K562 (cell line): Measurements from ENCODE around the gene ANKRD23.

Experiments
- CBFA2T2 ChIP-seq: fragments of 450-650 bp; conservative IDR thresholded peaks from 2 replicates; pipeline ENCODE4 v1.6.1; 2017; ENCODE audit warnings: mild to moderate bottlenecking
- ELF4 ChIP-seq: fragments of 450-650 bp; formaldehyde crosslinking; IDR thresholded peaks from 2 replicates; pipeline ENCODE4 v1.4.0; 2022; ENCODE audit warnings: missing genetic modification characterization
- ESRRA ChIP-seq: fragments of 450-650 bp; IDR thresholded peaks from 2 replicates; pipeline ENCODE4 v1.6.1; 2014; ENCODE audit warnings: low read depth, mild to moderate bottlenecking, moderate library complexity, borderline replicate concordance
- LEF1 ChIP-seq: fragments of 450-650 bp; IDR thresholded peaks from 2 replicates; pipeline ENCODE4 v1.6.1; 2016; ENCODE audit warnings: mild to moderate bottlenecking
- NEUROD1 ChIP-seq: fragments of 150-350 bp; IDR thresholded peaks from 2 replicates; pipeline ENCODE4 v1.6.1; 2014; ENCODE audit warnings: borderline replicate concordance, low read length, low read depth; ENCODE audit not compliant: partially characterized antibody
- NFE2L1 ChIP-seq: fragments of 450-650 bp; IDR thresholded peaks from 2 replicates; pipeline ENCODE4 v1.6.1; 2016; ENCODE audit warnings: missing genetic modification characterization, low read depth, mild to moderate bottlenecking, missing compliant biosample characterization, moderate library complexity, borderline replicate concordance
- NONO ChIP-seq, 2 experiments: fragments of 200-400 bp in 1 of 2; fragments of 450-650 bp in 1 of 2; formaldehyde crosslinking in 1 of 2; IDR thresholded peaks; 2 replicates each; pipeline ENCODE4 v1.6.1; 2017; ENCODE audit warnings: low read depth in 2 of 2, mild to moderate bottlenecking in 2 of 2, moderate library complexity in 2 of 2, low read length in 1 of 2
- TF ChIP-seq, protein P1 (sequence below): IDR thresholded peaks from 2 replicates; pipeline ENCODE4 v1.6.1; 2011; ENCODE audit not compliant: insufficient read length; ENCODE audit errors: extremely low read depth
- TF ChIP-seq, protein P2 (sequence below): IDR thresholded peaks from 2 replicates; pipeline ENCODE4 v1.6.1; 2011; ENCODE audit warnings: borderline replicate concordance, low read depth, mild to moderate bottlenecking, moderate library complexity, low read length; ENCODE audit not compliant: insufficient read depth, poor library complexity, severe bottlenecking

DNA sequence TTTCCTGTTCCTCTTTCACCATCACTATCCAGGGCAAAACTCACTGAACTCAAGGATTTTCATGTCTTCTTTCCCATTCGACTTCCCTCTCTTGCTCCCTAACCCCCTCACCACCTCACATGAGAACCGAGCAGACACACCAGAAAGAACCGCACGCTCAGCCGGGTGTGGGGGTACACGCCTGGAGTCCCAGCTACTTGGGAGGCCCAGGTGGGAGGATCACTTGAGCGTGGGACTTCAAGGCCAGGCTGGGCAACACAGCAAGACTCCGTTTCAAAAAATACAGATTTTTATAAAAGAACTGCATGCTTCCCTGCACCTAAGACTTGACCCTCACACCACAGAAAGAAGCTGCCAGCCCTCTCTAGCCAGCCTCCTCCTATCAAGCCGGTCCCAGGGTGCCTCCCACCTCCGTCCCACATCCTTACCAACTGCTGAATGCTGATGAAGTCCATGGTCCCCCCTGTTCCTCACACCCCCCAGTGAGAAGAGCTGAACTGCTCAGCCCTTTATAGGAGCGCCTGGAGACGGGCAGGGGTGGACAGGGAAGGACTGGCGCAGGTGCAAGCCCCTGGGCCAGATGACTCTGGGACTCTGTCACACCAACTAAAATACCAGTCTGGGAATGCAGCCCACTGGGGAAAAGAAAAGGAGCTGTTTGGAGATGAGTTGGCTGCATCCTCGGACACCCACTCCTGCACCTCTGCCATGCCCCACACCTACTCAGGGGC, at the start of gene ANKRD23:
- TF ChIP-seq ELF4 (CRISPR knock-in tag) (no peak), LEF1 (no peak), ESRRA (no peak), NEUROD1 (no peak), NONO (IDR thresholded peaks at IDR 0.05; ENCODE audit: low read depth in 2 of 2, low read length in 1 of 2) (no peak), CBFA2T2 (no peak), NFE2L1 (no peak)
- TF ChIP-seq, protein P1, sequence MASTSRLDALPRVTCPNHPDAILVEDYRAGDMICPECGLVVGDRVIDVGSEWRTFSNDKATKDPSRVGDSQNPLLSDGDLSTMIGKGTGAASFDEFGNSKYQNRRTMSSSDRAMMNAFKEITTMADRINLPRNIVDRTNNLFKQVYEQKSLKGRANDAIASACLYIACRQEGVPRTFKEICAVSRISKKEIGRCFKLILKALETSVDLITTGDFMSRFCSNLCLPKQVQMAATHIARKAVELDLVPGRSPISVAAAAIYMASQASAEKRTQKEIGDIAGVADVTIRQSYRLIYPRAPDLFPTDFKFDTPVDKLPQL = no peak
- TF ChIP-seq, protein P2, sequence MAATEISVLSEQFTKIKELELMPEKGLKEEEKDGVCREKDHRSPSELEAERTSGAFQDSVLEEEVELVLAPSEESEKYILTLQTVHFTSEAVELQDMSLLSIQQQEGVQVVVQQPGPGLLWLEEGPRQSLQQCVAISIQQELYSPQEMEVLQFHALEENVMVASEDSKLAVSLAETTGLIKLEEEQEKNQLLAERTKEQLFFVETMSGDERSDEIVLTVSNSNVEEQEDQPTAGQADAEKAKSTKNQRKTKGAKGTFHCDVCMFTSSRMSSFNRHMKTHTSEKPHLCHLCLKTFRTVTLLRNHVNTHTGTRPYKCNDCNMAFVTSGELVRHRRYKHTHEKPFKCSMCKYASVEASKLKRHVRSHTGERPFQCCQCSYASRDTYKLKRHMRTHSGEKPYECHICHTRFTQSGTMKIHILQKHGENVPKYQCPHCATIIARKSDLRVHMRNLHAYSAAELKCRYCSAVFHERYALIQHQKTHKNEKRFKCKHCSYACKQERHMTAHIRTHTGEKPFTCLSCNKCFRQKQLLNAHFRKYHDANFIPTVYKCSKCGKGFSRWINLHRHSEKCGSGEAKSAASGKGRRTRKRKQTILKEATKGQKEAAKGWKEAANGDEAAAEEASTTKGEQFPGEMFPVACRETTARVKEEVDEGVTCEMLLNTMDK = no peak
